ENCODE results near the gene RNF149.
"Not testable (repeated sequence)": the region's sequence is repeated elsewhere in the genome, so short reads cannot be mapped to it uniquely, and the experiment has no call there.

GRCh38 chr2:101244899-101245298 is 63.6 kb downstream of the RNF149 start:
- TF ChIP-seq, protein P1, sequence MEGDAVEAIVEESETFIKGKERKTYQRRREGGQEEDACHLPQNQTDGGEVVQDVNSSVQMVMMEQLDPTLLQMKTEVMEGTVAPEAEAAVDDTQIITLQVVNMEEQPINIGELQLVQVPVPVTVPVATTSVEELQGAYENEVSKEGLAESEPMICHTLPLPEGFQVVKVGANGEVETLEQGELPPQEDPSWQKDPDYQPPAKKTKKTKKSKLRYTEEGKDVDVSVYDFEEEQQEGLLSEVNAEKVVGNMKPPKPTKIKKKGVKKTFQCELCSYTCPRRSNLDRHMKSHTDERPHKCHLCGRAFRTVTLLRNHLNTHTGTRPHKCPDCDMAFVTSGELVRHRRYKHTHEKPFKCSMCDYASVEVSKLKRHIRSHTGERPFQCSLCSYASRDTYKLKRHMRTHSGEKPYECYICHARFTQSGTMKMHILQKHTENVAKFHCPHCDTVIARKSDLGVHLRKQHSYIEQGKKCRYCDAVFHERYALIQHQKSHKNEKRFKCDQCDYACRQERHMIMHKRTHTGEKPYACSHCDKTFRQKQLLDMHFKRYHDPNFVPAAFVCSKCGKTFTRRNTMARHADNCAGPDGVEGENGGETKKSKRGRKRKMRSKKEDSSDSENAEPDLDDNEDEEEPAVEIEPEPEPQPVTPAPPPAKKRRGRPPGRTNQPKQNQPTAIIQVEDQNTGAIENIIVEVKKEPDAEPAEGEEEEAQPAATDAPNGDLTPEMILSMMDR (IDR thresholded peaks at IDR 0.05 in 4 of 5, conservative IDR thresholded peaks at IDR 0.05 in 1 of 5): not testable (repeated sequence)
- not testable (repeated sequence) for TF ChIP-seq POLR2A (IDR thresholded peaks at IDR 0.05)
